Measurements from ENCODE around the gene ACO2.

GRCh38 chr22:41482319-41482935, 13.5 kb downstream of the ACO2 start:
- no peak for TF ChIP-seq CTCF (IDR thresholded peaks at IDR 0.05; ENCODE audit: insufficient read depth, low read depth, low read length)
- no peak for TF ChIP-seq EZH2 (IDR thresholded peaks at IDR 0.05; ENCODE audit: insufficient read depth, low read length)

Data from astrocyte (in vitro differentiated cells and primary cell).